NCI-H2227 treated with DMSO at 0.1 percent for 48 hours (cell line): Measurements from ENCODE around the gene ZFAND3.
"Not testable (repeated sequence)": the region's sequence is repeated elsewhere in the genome, so short reads cannot be mapped to it uniquely, and the experiment has no call there.

Source experiments
- DNase-seq: peaks from one replicate; lab custom pipeline; 2025; lab: John Stamatoyannopoulos, UW

The ZFAND3 gene

GRCh38 chr6:37936906-37937305 is 117.4 kb downstream of the ZFAND3 start:
- no peak for DNase-seq

GRCh38 chr6:37938909-37939308 is 119.4 kb downstream of the ZFAND3 start:
- DNase-seq, result no peak

GRCh38 chr6:37940074-37940847 is 120.7 kb downstream of the ZFAND3 start:
- DNase-seq, result no peak

DNA sequence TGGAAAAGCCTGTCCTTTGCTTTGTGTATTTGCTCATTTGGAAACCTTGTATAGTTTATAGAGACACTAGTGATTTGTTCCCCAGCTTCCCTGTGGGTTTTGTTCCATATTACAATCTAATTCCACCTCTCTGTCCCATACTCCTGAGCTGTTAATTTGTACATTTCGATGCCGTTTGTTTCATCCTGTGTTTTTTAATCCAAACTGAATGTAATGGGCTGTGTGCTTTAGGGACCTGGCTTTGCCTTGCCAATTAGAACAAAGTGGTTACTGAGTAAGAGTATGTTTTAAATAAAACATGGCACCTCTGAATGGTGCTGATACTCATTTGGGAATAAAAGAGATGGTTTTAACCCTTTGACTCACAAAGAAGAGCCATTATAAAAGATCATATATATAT is 122.3 kb downstream of the ZFAND3 start:
- DNase-seq, result no peak

DNA sequence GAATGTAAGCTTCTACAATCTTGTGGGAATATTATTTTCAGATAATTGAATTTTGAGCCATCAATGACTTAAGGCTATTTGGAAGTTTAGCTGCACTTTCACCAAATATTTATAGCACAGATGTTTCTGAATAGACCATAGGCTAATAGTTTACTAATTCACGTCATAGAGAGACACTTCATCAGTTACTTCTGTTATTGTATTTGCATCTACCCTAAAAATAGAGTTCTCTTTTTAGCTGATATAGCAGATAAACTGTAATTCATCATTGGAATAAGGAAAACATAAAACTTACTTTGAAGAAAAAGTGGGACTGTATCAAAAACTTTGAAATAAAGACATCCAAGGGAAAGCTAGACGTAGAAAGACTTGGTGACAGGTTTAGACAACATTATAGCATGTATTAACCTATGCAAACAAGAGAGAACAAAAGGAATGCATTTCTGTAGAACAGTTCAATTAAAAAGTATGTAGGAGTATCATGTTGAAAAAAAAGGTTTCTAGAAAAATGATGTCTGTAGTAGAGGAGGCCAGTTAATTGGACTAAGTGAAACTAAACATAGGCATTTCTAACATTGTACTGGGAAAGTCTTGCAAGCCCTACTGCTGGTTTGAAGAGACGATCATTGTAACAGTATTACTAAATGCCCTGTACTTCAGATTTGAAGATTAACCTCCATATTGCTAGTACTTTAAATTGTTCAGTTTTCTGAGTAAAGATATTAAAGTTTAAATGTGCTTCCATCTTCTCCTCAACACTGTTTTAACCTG is 123.3 kb downstream of the ZFAND3 start:
- DNase-seq, result no peak

- no peak for DNase-seq
Observed at GRCh38 chr6:37943436-37944058, 124.0 kb downstream of the ZFAND3 start.

DNA sequence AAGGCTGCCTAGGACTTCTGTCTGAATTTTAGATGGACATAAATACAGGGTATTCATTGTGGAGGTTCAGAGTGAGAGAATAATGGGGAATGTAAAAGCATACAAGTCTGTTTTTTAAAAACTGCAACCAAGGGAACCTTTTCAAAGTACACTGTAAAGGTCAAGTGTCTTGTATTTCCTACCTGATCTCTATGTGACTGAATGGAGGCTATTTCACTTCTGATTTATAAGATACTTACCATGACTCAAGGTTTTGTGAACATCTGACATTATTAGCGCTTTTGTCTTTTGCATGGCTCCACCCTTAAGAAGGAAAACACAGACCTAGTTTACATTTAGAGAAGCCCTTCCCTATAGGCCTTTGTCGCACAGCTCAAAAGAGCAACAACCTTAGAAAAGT is 126.5 kb downstream of the ZFAND3 start:
- DNase-seq, result peak; percentile 53

DNA sequence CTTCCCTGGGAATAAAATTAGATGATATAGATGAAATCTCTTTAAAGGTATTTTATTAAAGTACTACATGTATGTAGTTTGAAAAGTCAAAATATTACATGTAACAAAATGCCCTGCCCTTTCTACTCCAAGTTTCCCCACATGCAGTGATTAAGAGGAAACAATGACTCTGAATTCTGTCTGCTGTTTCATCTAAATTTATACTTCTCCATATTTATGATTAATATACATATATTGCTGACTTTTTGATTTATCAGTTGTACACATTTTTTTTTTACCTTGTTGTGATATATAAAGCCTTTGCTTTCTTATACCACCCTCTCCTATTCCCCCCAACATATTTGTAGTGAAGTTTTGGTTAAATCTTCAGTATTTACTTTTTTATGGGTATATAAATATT is 127.9 kb downstream of the ZFAND3 start:
- DNase-seq, result no peak

GRCh38 chr6:37948584-37948983 is 129.1 kb downstream of the ZFAND3 start:
- not testable (repeated sequence) for DNase-seq

GRCh38 chr6:37952027-37952426 is 132.5 kb downstream of the ZFAND3 start:
- DNase-seq, result no peak

DNA sequence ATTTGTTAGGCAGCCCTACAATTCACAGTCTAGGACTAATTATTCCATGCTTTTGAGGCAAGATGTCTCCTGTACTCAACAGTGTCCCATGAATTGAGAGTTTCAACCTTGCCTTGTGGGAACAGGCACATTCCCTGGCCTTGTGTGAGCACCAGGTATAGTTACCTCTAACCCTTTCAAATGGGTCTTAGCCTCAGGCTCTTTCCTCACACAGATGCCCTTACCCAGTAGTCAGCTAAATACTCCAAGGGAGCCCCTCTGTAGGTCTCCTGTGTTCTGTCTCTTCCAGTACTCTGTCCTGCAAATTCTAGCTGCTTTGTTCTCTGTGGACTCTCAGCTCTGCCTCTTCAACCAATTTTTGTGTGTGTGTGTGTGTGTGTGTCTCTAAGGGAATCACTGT is 135.3 kb downstream of the ZFAND3 start:
- DNase-seq, result no peak

DNA sequence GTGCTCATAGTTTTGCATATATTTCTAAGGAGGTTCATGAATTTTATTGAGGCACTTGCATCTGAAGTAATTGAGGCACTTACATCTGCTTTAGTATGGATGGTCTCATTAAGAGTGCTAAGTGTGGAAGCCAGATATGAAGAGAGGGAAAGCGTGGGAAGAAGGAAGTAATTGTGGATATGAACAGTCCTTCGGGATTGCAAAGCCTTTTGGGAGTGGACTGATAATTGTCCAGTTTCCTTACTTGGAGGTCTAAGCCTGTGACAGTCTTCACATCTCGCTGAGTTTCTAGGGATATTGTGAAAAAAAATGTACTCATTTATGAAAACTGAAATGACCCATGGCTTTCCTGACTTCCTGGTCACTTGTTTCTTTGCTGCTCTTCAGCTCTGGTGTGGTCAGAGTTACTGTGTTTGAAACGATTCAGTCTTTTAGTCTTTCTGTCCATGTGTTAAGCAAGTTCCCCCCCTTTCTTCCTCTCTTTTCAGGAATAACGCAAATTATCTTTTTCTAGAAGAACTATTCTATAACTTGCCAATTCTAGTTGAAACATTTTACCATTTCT is 137.3 kb downstream of the ZFAND3 start:
- DNase-seq, result no peak

DNA sequence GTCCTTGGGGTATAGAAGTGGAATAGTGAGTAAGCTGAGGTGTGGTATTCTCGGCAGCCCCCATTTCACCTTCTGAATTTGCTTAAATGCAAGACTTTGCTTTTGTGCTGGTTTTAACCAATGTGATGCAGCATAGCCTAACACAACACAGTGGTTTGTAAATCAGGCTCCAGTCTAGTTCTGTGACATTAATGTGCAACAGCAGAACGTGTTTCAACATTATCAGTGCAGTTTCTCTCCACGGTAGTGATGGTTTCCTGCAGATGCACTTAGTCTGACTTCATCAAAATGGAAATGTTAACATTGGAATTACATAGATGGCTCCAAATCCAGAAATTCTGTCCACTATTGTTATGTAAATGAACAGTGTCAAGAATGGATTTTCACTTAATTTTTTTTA is 139.5 kb downstream of the ZFAND3 start:
- no peak for DNase-seq

- no peak for DNase-seq
Observed at GRCh38 chr6:37960139-37960935, 140.8 kb downstream of the ZFAND3 start.

DNA sequence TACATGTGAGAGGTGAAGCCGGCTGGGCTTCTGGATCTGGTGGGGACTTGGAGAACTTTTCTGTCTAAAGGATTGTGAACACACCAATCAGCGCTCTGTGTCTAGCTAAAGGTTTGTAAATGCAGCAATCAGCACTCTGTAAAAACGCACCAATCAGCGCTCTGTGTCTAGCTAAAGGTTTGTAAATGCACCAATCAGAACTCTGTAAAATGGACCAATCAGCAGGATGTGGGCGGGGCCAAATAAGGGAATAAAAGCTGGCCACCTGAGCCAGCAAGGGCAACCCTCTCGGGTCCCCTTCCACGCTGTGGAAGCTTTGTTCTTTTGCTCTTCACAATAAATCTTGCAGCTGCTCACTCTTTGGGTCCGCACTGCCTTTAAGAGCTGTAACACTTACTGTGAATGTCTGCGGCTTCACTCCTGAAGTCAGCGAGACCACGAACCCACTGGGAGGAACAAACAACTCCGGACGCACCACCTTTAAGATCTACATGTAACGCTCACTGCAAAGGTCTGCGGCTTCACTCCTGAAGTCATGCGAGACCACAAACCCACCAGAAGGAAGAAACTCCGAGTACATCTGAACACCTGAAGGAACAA is 143.1 kb downstream of the ZFAND3 start:
- not testable (repeated sequence) for DNase-seq

DNA sequence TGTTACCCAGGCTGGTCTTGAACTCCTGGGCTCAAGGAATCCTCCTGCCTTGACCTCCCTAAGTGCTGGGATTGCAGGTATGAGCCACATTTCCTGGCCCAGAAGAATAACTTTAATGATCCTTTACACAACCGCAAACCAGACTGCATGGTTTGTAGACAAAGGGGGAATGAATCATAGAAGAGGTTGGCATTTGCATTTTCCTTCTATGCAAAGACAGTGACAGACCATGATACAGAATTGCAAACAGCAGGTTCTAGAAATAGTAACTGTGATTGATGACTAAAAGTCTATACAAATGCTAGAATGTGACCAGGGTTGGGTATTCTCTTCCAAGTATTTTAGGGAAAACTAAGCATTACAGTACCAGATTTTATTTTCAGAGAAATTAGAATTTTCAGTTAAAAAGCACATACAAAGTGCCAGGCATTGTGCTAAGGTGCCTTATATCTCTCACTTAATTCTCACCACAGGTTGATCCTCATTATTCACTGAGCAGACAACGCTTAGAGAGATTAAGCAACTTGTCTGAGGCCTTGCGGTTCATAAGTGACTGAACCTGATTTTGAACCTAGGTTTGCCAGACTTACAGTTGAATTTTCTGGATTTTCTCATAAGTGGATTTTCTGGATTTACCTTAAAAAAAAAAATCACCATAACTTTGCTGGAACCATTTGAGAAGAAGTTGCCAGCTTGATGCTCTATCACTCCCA is 146.6 kb downstream of the ZFAND3 start:
- no peak for DNase-seq

GRCh38 chr6:37966801-37967200 is 147.3 kb downstream of the ZFAND3 start:
- no peak for DNase-seq

- no peak for DNase-seq
Observed at GRCh38 chr6:37967651-37968050, 148.1 kb downstream of the ZFAND3 start.

- no peak for DNase-seq
Observed at GRCh38 chr6:37971266-37971665, 151.7 kb downstream of the ZFAND3 start.

DNA sequence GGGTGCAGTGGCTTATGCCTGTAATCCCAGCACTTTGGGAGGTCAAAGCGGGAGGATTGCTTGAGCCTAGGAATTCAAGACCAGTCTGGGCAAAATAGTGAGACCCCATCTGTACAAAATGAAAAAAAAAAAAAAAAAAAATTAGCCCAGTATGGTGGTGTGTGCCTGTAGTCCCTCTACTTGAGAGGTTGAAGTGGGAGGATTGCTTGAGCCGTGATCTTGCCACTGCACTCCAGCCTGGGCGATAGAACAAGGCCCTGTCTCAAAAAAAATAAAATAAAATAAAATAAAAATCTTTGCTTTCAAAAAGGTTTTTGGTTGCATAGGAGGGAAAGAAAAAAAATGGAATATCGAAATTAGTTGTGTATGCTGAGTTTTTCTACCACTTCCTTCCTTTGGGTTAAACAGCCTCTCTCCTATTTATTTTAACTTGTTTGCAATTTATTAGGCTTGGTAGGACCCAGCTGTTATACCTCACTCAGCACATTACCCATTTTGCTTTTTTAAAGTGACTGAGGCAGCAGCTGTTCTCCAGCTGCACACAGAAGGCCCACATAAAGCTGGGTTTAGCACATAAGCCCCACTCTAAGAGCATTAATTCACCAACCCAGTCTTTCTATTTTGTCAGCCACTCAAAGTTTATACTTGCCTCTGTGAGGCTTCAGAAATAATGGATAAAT is 152.3 kb downstream of the ZFAND3 start:
- DNase-seq, result no peak
